ENCODE data around the gene EIF4A2. TPM values are rescaled to one million over a fixed set of nuclear protein-coding genes. Genes with fewer than 3 reads are reported as not detected.

EIF4A2 gene
- total RNA-seq, 1 donor from 2014 or later: 504 TPM

GRCh38 chr3:186824430-186825139, 41.2 kb downstream of the EIF4A2 start:
- Mint-ChIP-seq H3K4me3 (ENCODE audit: low read depth) (no peak overlapping the region), H3K4me1 (ENCODE audit: low read depth) (peaks cover 5% of the 10 kb centered on the region), H3K27ac (no peak overlapping the region), H3K27me3 (peaks cover 50% of the 10 kb centered on the region), H3K36me3 (ENCODE audit: insufficient read depth) (no peaks in the 10 kb centered on the region), H3K9me3 (ENCODE audit: low read depth) (no peaks in the 10 kb centered on the region)
- DNase-seq (ENCODE audit: low spot score, unreplicated experiment): no peak
- TF ChIP-seq CTCF (IDR thresholded peaks at IDR 0.05; ENCODE audit: unreplicated experiment): no peak

GRCh38 chr3:186825294-186825821, 42.0 kb downstream of the EIF4A2 start:
- Mint-ChIP-seq H3K27me3 (peaks cover 58% of the 10 kb centered on the region), H3K27ac (no peak overlapping the region), H3K9me3 (ENCODE audit: low read depth) (no peaks in the 10 kb centered on the region), H3K36me3 (ENCODE audit: insufficient read depth) (no peaks in the 10 kb centered on the region), H3K4me3 (ENCODE audit: low read depth) (peak overlapping the region; percentile 22), H3K4me1 (ENCODE audit: low read depth) (peaks cover 5% of the 10 kb centered on the region)
- TF ChIP-seq CTCF (IDR thresholded peaks at IDR 0.05; ENCODE audit: unreplicated experiment): no peak
- DNase-seq (ENCODE audit: low spot score, unreplicated experiment): no peak

- H3K27me3 Mint-ChIP-seq: peaks cover 64% of the 10 kb centered on the region
- H3K27ac Mint-ChIP-seq: no peak overlapping the region
- peak overlapping the region; percentile 22 for H3K4me3 Mint-ChIP-seq (ENCODE audit: low read depth)
- no peaks in the 10 kb centered on the region for H3K9me3 Mint-ChIP-seq (ENCODE audit: low read depth)
- peaks cover 5% of the 10 kb centered on the region for H3K4me1 Mint-ChIP-seq (ENCODE audit: low read depth)
- H3K36me3 Mint-ChIP-seq (ENCODE audit: insufficient read depth): no peaks in the 10 kb centered on the region
- no peak for DNase-seq (ENCODE audit: low spot score, unreplicated experiment)
- no peak for TF ChIP-seq CTCF (IDR thresholded peaks at IDR 0.05; ENCODE audit: unreplicated experiment)
Measured at GRCh38 chr3:186825872-186826409, 42.6 kb downstream of the EIF4A2 start.

GRCh38 chr3:186826410-186826975, 43.1 kb downstream of the EIF4A2 start:
- DNase-seq (ENCODE audit: low spot score, unreplicated experiment): no peak
- H3K27me3 Mint-ChIP-seq: peaks cover 69% of the 10 kb centered on the region
- H3K27ac Mint-ChIP-seq: no peak overlapping the region
- no peak for TF ChIP-seq CTCF (IDR thresholded peaks at IDR 0.05; ENCODE audit: unreplicated experiment)
- H3K4me3 Mint-ChIP-seq (ENCODE audit: low read depth): peak overlapping the region; percentile 22
- no peaks in the 10 kb centered on the region for H3K36me3 Mint-ChIP-seq (ENCODE audit: insufficient read depth)
- no peaks in the 10 kb centered on the region for H3K9me3 Mint-ChIP-seq (ENCODE audit: low read depth)
- H3K4me1 Mint-ChIP-seq (ENCODE audit: low read depth): peaks cover 5% of the 10 kb centered on the region

- peak overlapping the region; percentile 64 for H3K4me3 Mint-ChIP-seq (ENCODE audit: low read depth)
- peaks cover 5% of the 10 kb centered on the region for H3K4me1 Mint-ChIP-seq (ENCODE audit: low read depth)
- no peak for TF ChIP-seq CTCF (IDR thresholded peaks at IDR 0.05; ENCODE audit: unreplicated experiment)
- no peaks in the 10 kb centered on the region for H3K9me3 Mint-ChIP-seq (ENCODE audit: low read depth)
- H3K27me3 Mint-ChIP-seq: peaks cover 76% of the 10 kb centered on the region
- H3K36me3 Mint-ChIP-seq (ENCODE audit: insufficient read depth): no peaks in the 10 kb centered on the region
- H3K27ac Mint-ChIP-seq: no peak overlapping the region
- DNase-seq (ENCODE audit: low spot score, unreplicated experiment): peak; percentile 72
Measured at GRCh38 chr3:186826976-186827857, 43.8 kb downstream of the EIF4A2 start.
